GM18907 (cell line): ENCODE measurements around the gene SLC38A1.
"Not testable (repeated sequence)": the region's sequence is repeated elsewhere in the genome, so short reads cannot be mapped to it uniquely, and the experiment has no call there.

Experiments used
- ATAC-seq: cut with Tn5 transposase; IDR thresholded peaks from one replicate; pipeline ENCODE4 v1.9.1; 2021; ENCODE audit warnings: mild to moderate bottlenecking, moderate library complexity; ENCODE audit not compliant: unreplicated experiment

SLC38A1 gene

DNA sequence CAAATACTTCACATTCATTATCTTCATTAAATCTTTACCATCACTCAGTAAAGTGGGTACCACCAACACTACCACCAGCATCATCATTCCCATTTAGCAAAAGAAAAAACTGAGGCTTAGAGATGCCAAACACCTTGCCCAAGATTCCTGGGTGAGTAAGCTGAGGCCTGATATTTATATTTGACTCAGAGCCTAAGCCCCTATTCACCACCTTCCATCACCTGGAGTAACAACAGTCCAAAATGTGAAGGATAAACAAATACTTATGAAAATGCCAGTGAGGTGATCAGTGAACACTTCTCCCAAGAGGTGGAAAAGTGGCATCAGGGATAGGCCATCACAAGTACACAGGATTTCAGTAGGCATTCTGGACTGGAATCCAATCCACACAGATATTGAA, 3.7 kb downstream of the SLC38A1 start:
- no peak for ATAC-seq

- ATAC-seq = no peak
Observed at GRCh38 chr12:46264057-46264456, 4.8 kb downstream of the SLC38A1 start.

DNA sequence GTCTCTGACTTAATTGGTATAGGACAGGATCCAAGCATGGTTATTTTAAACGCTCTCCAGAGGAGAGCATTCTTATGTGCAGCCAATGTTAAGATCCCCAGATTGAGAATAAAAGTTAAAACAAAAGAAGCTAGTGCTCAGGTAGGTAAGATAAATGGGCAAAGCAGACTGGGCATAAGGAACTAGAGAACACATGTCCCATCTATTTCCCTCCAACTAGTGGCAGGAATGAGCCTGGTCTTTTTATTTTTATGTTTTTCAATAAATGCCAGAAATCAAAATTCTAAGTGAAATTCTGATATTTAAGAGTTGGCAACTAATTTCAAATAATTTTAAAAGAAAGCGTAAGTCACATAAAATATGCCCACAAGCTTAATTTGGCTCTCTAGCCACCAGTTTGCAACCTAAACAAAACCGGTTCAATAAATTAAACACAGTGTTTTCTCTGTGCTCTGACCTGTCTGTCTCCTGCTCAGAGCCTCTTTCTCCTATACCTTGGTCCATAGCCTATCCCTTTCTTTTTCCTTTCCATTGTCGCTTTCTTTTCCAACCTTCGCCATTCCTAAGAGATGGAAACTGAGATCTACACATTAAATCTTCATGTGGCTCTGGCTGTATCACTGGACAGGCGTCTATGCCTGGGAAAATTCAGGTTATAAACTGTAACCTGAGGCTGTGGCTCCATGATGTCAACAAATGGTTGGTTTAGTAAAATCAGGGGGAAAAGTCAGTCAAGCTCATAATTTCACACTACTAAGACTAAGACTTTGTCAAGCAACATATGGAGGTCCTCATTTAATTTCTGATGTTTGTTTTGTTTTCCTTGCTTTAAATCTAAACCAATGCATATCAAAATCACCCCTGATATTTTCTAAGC, 5.5 kb downstream of the SLC38A1 start:
- no peak for ATAC-seq

DNA sequence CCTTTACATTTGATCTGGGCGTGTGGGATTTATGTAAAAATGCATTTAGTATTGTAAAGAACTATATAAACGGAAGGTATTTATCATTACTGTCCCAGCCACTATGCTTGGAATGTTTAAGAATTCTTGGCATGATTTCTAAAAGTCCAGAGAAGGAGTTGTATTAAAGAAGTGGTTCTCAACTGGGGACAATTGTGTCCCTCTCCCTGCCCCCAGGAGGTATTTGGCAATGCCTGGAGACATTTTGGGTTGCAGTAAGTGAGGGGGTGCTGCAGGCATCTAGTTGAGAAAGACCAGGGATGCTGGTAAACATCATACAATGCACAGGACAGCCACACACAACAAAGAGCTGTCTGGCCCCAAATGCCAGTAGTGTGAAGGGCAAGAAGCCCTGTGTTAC, 7.2 kb downstream of the SLC38A1 start:
- ATAC-seq = no peak

GRCh38 chr12:46260913-46261476, 7.8 kb downstream of the SLC38A1 start:
- no peak for ATAC-seq

DNA sequence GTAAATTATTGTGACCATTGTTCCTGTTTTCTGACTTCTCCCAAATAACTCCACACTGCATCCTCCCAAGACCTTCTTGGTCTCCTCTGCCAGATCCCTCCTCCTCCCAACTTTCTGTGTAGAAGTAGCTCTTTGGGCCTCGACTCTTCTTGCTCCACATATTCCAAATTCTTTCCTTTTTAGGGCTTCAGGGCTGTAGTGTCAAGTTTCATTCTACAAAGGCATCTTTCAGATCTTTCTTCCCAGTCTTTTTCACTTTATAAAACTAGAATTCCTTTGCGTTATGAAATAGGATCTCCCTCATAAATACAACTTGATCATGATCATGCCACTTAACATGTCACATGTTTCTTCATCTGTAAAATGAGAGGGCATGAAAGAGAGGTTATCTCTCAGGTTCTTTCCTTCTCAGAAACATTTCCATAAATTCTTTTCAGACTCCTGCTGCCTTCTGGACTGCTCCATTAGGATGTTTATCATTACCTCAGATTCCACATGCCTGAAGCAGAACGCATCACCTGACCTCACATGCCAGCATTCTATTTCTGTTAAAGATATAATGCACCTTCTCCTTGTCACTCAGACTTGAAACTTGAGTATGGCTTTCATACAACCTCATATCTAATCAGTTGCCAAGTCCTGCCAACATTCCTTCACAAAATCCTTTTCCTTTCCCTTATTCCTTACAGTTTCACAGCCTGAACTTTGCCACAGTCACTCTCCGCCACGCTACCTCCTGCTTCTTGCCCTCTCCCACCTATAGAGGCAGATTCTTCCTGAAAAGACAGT, 8.5 kb downstream of the SLC38A1 start:
- ATAC-seq = no peak

DNA sequence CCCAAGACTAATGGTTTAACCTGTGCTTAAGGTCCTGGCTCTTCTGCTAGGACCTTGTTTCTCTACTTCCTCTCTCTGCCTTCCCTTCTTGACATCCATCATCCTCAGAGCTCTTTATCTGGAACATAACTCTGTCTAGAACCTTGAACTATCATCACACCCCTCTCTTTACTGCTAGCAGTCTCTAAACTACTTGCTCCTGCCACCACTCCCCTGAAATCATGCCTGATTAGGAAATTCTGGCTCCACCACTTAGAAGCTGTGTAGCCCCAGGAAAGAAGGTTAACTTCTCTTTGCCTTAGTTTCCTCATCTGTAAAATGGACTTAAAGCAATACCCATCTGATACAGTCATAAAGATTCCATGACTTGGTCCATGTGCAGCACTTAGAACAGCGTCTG, 9.1 kb downstream of the SLC38A1 start:
- ATAC-seq = no peak

DNA sequence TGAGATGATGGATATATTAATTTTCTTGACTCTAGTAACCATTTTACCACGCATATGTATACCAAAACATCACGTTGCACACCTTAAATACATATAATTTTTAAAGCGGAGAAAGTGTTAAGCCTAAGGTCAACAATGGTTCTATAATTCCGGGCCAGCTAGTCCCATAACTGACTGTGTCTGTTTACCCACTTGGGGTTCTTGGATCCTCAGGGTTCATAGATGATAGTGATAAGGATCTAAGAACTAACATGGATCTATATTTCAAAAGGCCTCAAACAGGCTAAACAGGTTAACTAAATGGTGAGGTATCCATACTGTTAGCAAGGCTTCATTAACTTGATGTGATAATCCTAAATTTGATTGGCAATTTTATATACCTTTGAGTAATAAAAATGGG, 9.8 kb downstream of the SLC38A1 start:
- ATAC-seq = no peak

GRCh38 chr12:46258129-46258528, 10.7 kb downstream of the SLC38A1 start:
- no peak for ATAC-seq

DNA sequence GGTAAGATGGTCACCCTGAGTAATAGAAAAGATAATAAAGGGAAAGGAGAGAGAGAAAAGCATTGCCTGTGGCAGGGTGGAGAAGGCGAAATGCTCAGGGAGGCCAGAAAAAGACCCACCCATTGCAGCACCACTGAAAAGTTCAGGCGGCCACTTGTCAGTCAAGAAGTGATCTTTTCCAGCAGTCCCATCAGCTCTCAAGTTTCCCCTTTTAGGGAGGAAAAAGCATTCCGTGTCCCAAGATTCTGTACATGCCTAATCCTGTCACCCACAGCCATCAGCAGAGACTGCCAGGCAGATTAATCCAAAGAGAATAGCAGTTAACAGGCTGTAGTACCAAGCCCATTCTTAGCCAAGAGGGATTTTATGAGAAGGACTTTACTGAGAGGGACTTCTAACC, 11.9 kb downstream of the SLC38A1 start:
- ATAC-seq = no peak

DNA sequence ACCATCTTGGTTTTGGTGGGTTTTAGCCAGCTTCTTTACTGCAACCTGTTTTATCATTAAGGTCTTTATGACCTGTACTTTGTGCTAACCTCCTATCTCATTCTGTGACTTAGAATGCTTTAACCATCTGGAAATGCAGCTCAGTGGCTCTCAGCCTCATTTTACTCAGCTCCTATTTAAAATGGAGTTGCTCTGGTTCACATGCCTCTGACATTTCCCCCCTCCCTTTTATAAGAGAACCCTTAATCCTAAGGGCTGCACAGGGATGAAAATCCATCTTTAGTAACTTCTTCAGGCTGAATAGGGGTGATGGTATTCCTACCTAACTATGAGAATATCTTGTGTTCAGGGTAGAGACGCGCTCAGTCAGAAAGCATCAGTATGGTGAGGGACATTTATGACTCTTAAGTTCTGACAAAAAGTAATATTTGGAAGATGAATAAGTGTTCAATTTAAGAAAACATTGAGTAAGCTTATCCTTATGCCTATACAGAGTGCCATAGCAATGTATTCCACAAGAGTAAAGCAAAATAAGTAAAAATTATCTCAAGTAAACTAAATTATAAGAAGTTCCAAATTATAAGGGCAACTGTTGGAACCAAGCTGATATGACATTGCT, 15.2 kb downstream of the SLC38A1 start:
- ATAC-seq = no peak

- ATAC-seq = not testable (repeated sequence)
Observed at GRCh38 chr12:46251994-46252393, 16.8 kb downstream of the SLC38A1 start.

DNA sequence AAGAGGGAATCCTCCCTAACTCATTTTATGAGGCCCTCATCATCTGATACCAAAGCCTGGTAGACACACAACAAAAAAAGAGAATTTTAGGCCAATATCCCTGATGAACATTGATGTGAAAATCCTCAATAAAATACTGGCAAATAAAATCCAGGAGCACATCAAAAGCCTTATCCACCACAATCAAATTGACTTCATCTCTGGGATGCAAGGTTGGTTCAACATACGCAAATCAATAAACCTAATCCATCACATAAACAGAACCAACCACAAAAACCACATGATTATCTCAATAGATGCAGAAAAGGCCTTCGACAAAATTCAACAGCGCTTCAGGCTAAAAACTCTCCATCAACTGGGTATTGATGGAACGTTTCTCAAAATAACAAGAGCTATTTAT, 18.9 kb downstream of the SLC38A1 start:
- ATAC-seq = not testable (repeated sequence)

DNA sequence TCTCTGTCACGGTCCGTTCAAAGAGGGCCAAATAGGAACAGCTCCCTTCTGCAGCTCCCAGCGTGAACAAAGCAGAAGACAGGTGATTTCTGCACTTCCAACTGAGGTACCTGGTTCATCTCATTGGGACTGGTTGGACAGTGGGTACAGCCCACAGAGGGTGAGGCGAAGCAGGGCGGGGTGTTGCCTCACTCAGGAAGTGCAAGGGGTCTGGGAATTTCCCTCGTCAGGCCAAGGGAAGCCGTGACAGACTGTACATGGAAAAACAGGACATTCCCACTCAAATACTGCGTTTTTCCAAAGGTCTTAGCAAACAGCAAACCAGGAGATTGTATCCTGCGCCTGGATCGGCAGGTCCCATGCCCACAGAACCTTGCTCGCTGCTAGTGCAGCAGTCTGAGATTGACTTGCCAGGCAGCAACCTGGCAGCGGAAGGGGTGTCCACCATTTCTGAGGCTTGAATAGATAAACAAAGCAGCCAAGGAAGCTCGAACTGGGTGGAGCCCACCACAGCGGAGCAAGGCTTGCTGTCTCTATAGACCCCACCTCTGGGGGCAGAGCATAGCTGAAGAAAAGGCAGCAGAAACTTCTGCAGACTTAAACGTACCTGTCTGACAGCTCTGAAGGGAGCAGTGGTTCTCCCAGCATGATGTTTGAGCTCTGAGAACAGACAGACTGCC, 22.7 kb downstream of the SLC38A1 start:
- ATAC-seq = no peak

DNA sequence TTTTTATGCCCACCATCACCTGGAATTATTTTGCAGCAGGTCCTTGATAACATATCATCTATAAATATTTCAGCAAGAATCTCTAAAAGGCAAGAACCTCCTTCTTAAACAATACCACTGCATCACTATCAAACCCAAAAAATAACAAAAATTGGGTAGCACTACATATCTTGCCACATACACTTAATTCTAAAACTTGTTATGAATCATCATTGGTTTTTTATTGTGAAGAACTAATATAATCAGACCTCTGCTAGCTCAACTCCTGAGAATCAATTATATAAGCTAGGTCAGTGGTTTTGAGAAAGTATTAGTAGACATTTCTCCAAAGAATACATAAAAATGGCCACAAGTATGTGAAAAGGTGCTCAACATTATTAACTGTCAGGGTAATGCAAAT, 23.8 kb downstream of the SLC38A1 start:
- no peak for ATAC-seq

GRCh38 chr12:46244273-46244915, 24.4 kb downstream of the SLC38A1 start:
- no peak for ATAC-seq

GRCh38 chr12:46242569-46242968, 26.3 kb downstream of the SLC38A1 start:
- ATAC-seq = no peak

- ATAC-seq = no peak
Observed at GRCh38 chr12:46240436-46240835, 28.4 kb downstream of the SLC38A1 start.

DNA sequence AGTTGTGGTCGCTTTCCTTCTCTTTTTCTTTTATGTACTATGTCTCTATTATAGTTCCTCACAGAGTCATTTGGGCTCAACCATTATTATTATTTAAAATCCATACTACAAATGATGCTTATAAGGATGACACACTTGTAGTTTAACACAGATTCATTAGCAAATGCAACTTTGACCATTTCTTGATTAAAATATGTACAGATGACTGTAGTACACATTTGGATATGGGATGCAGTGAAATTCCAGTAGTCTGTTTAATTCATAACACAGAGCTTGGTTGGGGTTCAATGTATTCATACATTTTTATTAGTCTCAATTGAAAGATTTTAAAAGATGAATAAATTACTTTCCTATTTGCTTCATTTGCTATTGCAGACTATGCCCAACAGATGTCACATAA, 30.0 kb downstream of the SLC38A1 start:
- ATAC-seq = no peak

GRCh38 chr12:46237371-46238045, 31.3 kb downstream of the SLC38A1 start:
- ATAC-seq = no peak
